A549 treated with Hydrocortisone at 1 μM for 4 hours (cell line): ENCODE measurements around the gene ZNF607. TPM values are rescaled to one million over a fixed set of nuclear protein-coding genes. Genes with fewer than 3 reads are reported as not detected.

Source experiments
- total RNA-seq: library from RNA; stranded (reverse); fragments of 200-300 nt; extraction: Qiagen RNA extraction; gene quantifications from 5 replicates; pipeline ENCODE4 v1.2.3, GENCODE V29; 2022

The ZNF607 gene
- 3.5 to 5.8 TPM (median 4.9 TPM) in 5 replicates for total RNA-seq

DNA sequence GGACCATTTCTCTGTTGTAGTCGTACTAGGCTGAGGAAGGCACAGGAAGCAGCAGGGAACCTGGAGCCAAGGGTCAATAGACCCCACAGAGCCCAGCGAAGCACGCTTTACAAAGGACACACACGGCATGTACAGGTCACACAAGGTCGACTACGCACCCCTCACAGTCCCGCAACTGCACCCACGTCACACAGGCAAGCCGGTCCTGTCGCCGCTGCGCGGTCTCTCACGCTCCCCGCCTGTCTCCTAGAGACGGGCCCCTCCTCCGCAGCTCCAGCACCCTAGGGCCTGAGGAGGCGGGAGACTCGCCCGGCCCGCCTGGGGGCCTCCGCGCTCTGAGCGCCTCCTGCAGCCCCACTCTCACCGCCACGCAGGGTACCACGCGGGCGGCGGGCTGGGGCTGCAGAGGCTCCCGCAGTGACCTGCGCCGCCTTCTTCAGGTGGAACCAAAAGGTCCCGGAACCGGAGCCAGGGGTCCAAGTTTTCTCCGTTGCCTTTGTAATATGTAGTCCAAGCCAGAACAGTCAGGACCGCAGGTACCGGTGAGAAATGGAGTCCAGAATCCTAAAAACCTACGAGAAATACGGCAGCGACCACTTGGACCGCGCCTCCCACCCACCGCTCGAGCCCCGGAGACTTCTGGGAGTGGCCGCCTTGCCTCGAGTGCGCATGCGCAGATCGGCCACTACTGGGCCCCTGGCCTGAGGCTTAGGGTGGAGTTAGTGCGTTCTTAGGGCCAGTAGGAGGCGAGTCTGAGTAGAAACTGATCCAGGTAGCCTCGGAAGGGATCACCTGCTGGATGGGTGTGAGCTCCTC lies at the start of gene ZNF607:
TSS of gene ZNF607 (minus strand) at position 651 of the 816 bp plus-strand sequence. CDS start 8,143 bp downstream, outside the sequence.

DNA sequence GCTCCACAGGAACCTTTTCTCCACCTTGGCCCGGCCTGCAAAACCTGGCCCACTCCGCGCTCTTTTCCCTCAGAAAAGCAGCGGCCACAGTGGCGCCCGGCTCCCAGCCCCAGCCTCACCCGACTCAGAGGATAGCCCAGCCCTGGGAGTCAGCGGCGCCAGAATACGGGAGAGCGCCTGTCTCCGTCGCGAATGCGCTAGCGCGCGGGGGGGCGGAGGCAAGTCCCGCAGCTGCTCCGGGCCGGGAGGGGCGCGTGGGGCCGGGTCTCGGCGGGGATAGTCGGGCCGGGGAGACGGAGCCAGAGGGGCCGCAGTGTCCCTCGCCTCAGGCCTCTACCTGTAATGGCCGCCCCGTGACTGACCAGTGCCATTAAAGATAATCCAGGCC lies 64.3 kb downstream of the ZNF607 start, which contains the start of gene ZFP30:
TSS of gene ZFP30 (minus strand) at position 165 of the 388 bp plus-strand sequence. CDS start 7,643 bp downstream, outside the sequence.

Other genes with a start within 250 kb of the ZNF607 start
- 0.02 to 0.09 TPM (median 0.03 TPM) in 4 of 5 replicates, not detected in the other for gene ZNF793, start 212.8 kb downstream of the ZNF607 start, total RNA-seq
- gene ZNF571, start 125.0 kb downstream of the ZNF607 start, total RNA-seq: 0.70 to 1.6 TPM (median 1.2 TPM) in 5 replicates
- gene ZNF540, start 124.9 kb downstream of the ZNF607 start, total RNA-seq: 0.03 to 0.23 TPM in 2 of 5 replicates, not detected in the others
- 6.0 to 9.7 TPM (median 7.1 TPM) in 5 replicates for gene ZFP30, start 64.3 kb downstream of the ZNF607 start, total RNA-seq
- gene ZNF573, start 59.8 kb upstream of the ZNF607 start, total RNA-seq: 1.6 to 3.7 TPM (median 2.2 TPM) in 5 replicates
- not detected in 5 replicates for gene WDR87, start 186.8 kb upstream of the ZNF607 start, total RNA-seq
- 28.8 to 42.4 TPM (median 34.6 TPM) in 5 replicates for gene SIPA1L3, start 187.4 kb upstream of the ZNF607 start, total RNA-seq